Measurements from ENCODE around the gene TMEM119. TPM values are rescaled to one million over a fixed set of nuclear protein-coding genes. Genes with fewer than 3 reads are reported as not detected.

TMEM119 gene
- total RNA-seq, 4 donors from 2014 or later: 0.24 to 10.9 (median 6.3) TPM

GRCh38 chr12:108638997-108639822, 41.3 kb upstream of the TMEM119 start:
- Histone ChIP-seq H3K36me3 (no peaks in the 10 kb centered on the region), H3K27me3 (peaks cover 5% of the 10 kb centered on the region), H3K27ac (peak overlapping the region; percentile 47), H3K4me3 (no peak overlapping the region), H3K4me1 (peaks cover 30% of the 10 kb centered on the region), H3K9me3 (no peaks in the 10 kb centered on the region)
- TF ChIP-seq CTCF (IDR thresholded peaks at IDR 0.05) (no peak), POLR2A (IDR thresholded peaks at IDR 0.05) (no peak), POLR2AphosphoS5 (IDR thresholded peaks at IDR 0.05) (no peak), EP300 (IDR thresholded peaks at IDR 0.05) (no peak)
- peak in 1 of 2 donors; percentile 38 for DNase-seq (ENCODE audit: low spot score in 2 of 2)
- 94% methylated on average over 11 of the region's 11 CpGs for WGBS

GRCh38 chr12:108638141-108638827, 40.4 kb upstream of the TMEM119 start:
- Histone ChIP-seq H3K4me1 (peaks cover 30% of the 10 kb centered on the region), H3K9me3 (no peaks in the 10 kb centered on the region), H3K4me3 (no peak overlapping the region), H3K36me3 (no peaks in the 10 kb centered on the region), H3K27me3 (peaks cover 5% of the 10 kb centered on the region), H3K27ac (peak overlapping the region; percentile 47)
- DNase-seq (ENCODE audit: low spot score in 2 of 2): peak; percentile 61 to 77
- 29% methylated on average over 16 of the region's 18 CpGs for WGBS
- no peak for TF ChIP-seq POLR2AphosphoS5 (IDR thresholded peaks at IDR 0.05)
- no peak for TF ChIP-seq CTCF (IDR thresholded peaks at IDR 0.05)
- TF ChIP-seq POLR2A (IDR thresholded peaks at IDR 0.05): no peak
- TF ChIP-seq EP300 (IDR thresholded peaks at IDR 0.05): no peak

GRCh38 chr12:108637222-108637971, 39.5 kb upstream of the TMEM119 start:
- Histone ChIP-seq H3K27ac (no peak overlapping the region), H3K4me1 (peaks cover 30% of the 10 kb centered on the region), H3K36me3 (no peaks in the 10 kb centered on the region), H3K27me3 (peaks cover 5% of the 10 kb centered on the region), H3K4me3 (no peak overlapping the region), H3K9me3 (no peaks in the 10 kb centered on the region)
- peak; percentile 28 to 46 for DNase-seq (ENCODE audit: low spot score in 2 of 2)
- WGBS: 68% methylated on average over 7 of the region's 7 CpGs
- TF ChIP-seq CTCF (IDR thresholded peaks at IDR 0.05) (no peak), POLR2AphosphoS5 (IDR thresholded peaks at IDR 0.05) (no peak)

GRCh38 chr12:108635997-108636808, 38.3 kb upstream of the TMEM119 start:
- H3K27ac ChIP-seq: no peak overlapping the region

More at GRCh38 chr12:108635997-108636808, 38.3 kb upstream of the TMEM119 start:
- TF ChIP-seq EP300 (IDR thresholded peaks at IDR 0.05) (no peak), POLR2A (IDR thresholded peaks at IDR 0.05) (no peak), CTCF (IDR thresholded peaks at IDR 0.05) (no peak), POLR2AphosphoS5 (IDR thresholded peaks at IDR 0.05) (no peak)
- H3K4me1 ChIP-seq: peaks cover 25% of the 10 kb centered on the region
- no peaks in the 10 kb centered on the region for H3K36me3 ChIP-seq
- peak in 1 of 2 donors; percentile 35 for DNase-seq (ENCODE audit: low spot score in 2 of 2)
- H3K4me3 ChIP-seq: no peak overlapping the region
- no peaks in the 10 kb centered on the region for H3K9me3 ChIP-seq
- peaks cover 5% of the 10 kb centered on the region for H3K27me3 ChIP-seq
- 92% methylated on average over 6 of the region's 6 CpGs for WGBS
